SK-N-SH (cell line): Measurements from ENCODE around the gene TBC1D16. TPM values are rescaled to one million over a fixed set of nuclear protein-coding genes. Genes with fewer than 3 reads are reported as not detected.

Source experiments
- CTCF ChIA-PET: fragments of 300-600, 350-600 bp; formaldehyde crosslinking; extraction: SDS; loops from one replicate; lab custom pipeline; 2021; lab: Yijun Ruan, JAX
- POLR2A ChIA-PET: fragments of 350-600 bp; sonication (Branson Sonifier 250); formaldehyde crosslinking; extraction: SDS; loops from one replicate; lab custom pipeline; 2020; ENCODE audit warnings: antibody characterized with exemption, inconsistent platforms; lab: Yijun Ruan, JAX
- DNase-seq: peaks from one replicate; pipeline ENCODE4 v3.0.0; 2012
- H2AFZ ChIP-seq: fragments of 200-600 bp; sonication (generic); 2 replicates; pipeline ENCODE4 v1.8.1; 2016; ENCODE audit warnings: antibody characterized with exemption, mild to moderate bottlenecking, low read depth
- H3F3A ChIP-seq: fragments of 200-600 bp; sonication (generic); replicated peaks from 2 replicates; pipeline ENCODE3; 2016; ENCODE audit warnings: antibody characterized with exemption, mild to moderate bottlenecking; ENCODE audit not compliant: insufficient read depth
- H3K27ac ChIP-seq, 2 experiments: fragments of 200-500 bp in 1 of 2; fragments of 200-600 bp in 1 of 2; sonication (Bioruptor generic) in 1 of 2; sonication (generic), shearing (Covaris generic) in 1 of 2; 2 replicates each; pipeline versions ENCODE4 v1.5.1 to v1.6.1; 2014 to 2016; ENCODE audit warnings: low read depth in 2 of 2, inconsistent platforms in 1 of 2, low read length in 1 of 2, mild to moderate bottlenecking in 1 of 2, mixed read lengths in 1 of 2
- H3K27me3 ChIP-seq: fragments of 200-600 bp; sonication (generic), shearing (Covaris generic); 2 replicates; pipeline ENCODE4 v1.6.1; 2016; ENCODE audit warnings: mixed run types; ENCODE audit not compliant: insufficient read depth
- H3K36me3 ChIP-seq, 2 experiments: fragments of 200-500 bp in 1 of 2; fragments of 200-600 bp in 1 of 2; sonication (Bioruptor generic) in 1 of 2; sonication (generic) in 1 of 2; replicated peaks in 1 of 2; 2 replicates each; pipeline versions ENCODE3 to v1.5.1; 2014 to 2016; ENCODE audit warnings: low read length in 1 of 2, mild to moderate bottlenecking in 1 of 2; ENCODE audit not compliant: insufficient read depth in 2 of 2, control insufficient read depth in 1 of 2
- H3K4me1 ChIP-seq, 2 experiments: fragments of 200-500 bp in 1 of 2; fragments of 200-600 bp in 1 of 2; sonication (Bioruptor generic) in 1 of 2; sonication (generic), shearing (Covaris generic) in 1 of 2; 2 replicates each; pipeline versions ENCODE4 v1.5.1 to v1.6.1; 2014 to 2016; ENCODE audit warnings: low read depth in 1 of 2, low read length in 1 of 2, mixed run types in 1 of 2; ENCODE audit not compliant: insufficient read depth in 2 of 2, control insufficient read depth in 1 of 2
- H3K4me2 ChIP-seq: fragments of 200-600 bp; sonication (generic), shearing (Covaris generic); 2 replicates; pipeline ENCODE4 v1.6.1; 2017; ENCODE audit warnings: mixed run types
- H3K4me3 ChIP-seq, 2 experiments: fragments of 200-500 bp in 1 of 2; fragments of 200-600 bp in 1 of 2; sonication (Bioruptor generic) in 1 of 2; sonication (generic), shearing (Covaris generic) in 1 of 2; 2 replicates each; pipeline versions ENCODE4 v1.5.1 to v1.8.1; 2014 to 2016; ENCODE audit warnings: low read depth in 2 of 2, inconsistent platforms in 1 of 2, low read length in 1 of 2, mild to moderate bottlenecking in 1 of 2, mixed read lengths in 1 of 2, moderate library complexity in 1 of 2
- H3K79me2 ChIP-seq: fragments of 200-600 bp; sonication (generic); 2 replicates; pipeline ENCODE4 v1.8.1; 2017; ENCODE audit warnings: mild to moderate bottlenecking; ENCODE audit not compliant: insufficient read depth
- H3K9ac ChIP-seq: fragments of 200-600 bp; sonication (generic); 2 replicates; pipeline ENCODE4 v1.6.1; 2017; ENCODE audit warnings: mixed run types
- H3K9me2 ChIP-seq: fragments of 200-600 bp; sonication (generic); 2 replicates; pipeline ENCODE4 v1.6.1; 2017; ENCODE audit warnings: mixed run types
- H3K9me3 ChIP-seq: fragments of 200-600 bp; sonication (generic); 2 replicates; pipeline ENCODE4 v1.6.1; 2017; ENCODE audit warnings: mixed run types, mild to moderate bottlenecking, moderate library complexity
- H4K20me1 ChIP-seq: fragments of 200-600 bp; sonication (generic); 2 replicates; pipeline ENCODE4 v1.6.1; 2017; ENCODE audit warnings: mild to moderate bottlenecking, mixed run types; ENCODE audit not compliant: insufficient read depth
- CHD2 ChIP-seq: fragments of 150-350 bp; IDR thresholded peaks from 2 replicates; pipeline ENCODE4 v1.6.1; 2018; ENCODE audit warnings: low read length; ENCODE audit not compliant: partially characterized antibody
- ELF1 ChIP-seq: IDR thresholded peaks from 2 replicates; pipeline ENCODE4 v1.4.0; 2012
- EZH2phosphoT487 ChIP-seq: fragments of 200-600 bp; sonication (generic); IDR thresholded peaks from 2 replicates; pipeline ENCODE4 v1.6.1; 2017; ENCODE audit warnings: low read depth, mixed run types, mild to moderate bottlenecking, antibody characterized with exemption, moderate library complexity, borderline replicate concordance
- FOXJ3 ChIP-seq: sonication (generic); formaldehyde crosslinking; IDR thresholded peaks from 2 replicates; pipeline ENCODE4 v1.5.1; 2020; ENCODE audit warnings: mild to moderate bottlenecking, missing genetic modification reagents
- FOXM1 ChIP-seq: IDR thresholded peaks from 2 replicates; pipeline ENCODE4 v1.4.0; 2012; ENCODE audit warnings: low read depth, mild to moderate bottlenecking
- IRF3 ChIP-seq: fragments of 150-350 bp; IDR thresholded peaks from 2 replicates; pipeline ENCODE4 v1.6.1; 2016; ENCODE audit warnings: mild to moderate bottlenecking, low read depth, low read length
- JUND ChIP-seq: IDR thresholded peaks from 2 replicates; pipeline ENCODE4 v1.4.0; 2012
- MXI1 ChIP-seq: IDR thresholded peaks from 2 replicates; pipeline ENCODE4 v1.6.1; 2012; ENCODE audit warnings: mild to moderate bottlenecking, low read depth, low read length, improper control_type of control experiment
- PBX3 ChIP-seq: IDR thresholded peaks from 2 replicates; pipeline ENCODE4; 2012
- POLR2AphosphoS5 ChIP-seq: IDR thresholded peaks from 2 replicates; pipeline ENCODE4 v1.6.1; 2012; ENCODE audit warnings: low read depth, low read length
- RAD21 ChIP-seq: IDR thresholded peaks from 2 replicates; pipeline ENCODE4 v1.6.1; 2012; ENCODE audit warnings: mild to moderate bottlenecking, low read length
- SIN3A ChIP-seq: IDR thresholded peaks from 2 replicates; pipeline ENCODE4 v1.6.1; 2012; ENCODE audit warnings: low read depth, mild to moderate bottlenecking, low read length, moderate library complexity, borderline replicate concordance
- SMC3 ChIP-seq: IDR thresholded peaks from 2 replicates; pipeline ENCODE4 v1.6.1; 2012; ENCODE audit warnings: low read depth, low read length, improper control_type of control experiment
- TCF12 ChIP-seq: IDR thresholded peaks from 2 replicates; pipeline ENCODE4 v1.4.0; 2012
- TEAD4 ChIP-seq: IDR thresholded peaks from 2 replicates; pipeline ENCODE4 v1.4.0; 2012; ENCODE audit warnings: mild to moderate bottlenecking, borderline replicate concordance; ENCODE audit not compliant: insufficient read depth
- USF2 ChIP-seq: fragments of 150-350 bp; IDR thresholded peaks from 2 replicates; pipeline ENCODE4 v1.6.1; 2017; ENCODE audit warnings: antibody characterized with exemption, low read length, low read depth, borderline replicate concordance
- WGBS: methylation state at CpG from one replicate; pipeline ENCODE4 v1.1.6; 2017; ENCODE audit warnings: low lambda C conversion rate; 5-methylcytosine and 5-hydroxymethylcytosine counted together
- polyA plus RNA-seq, 3 experiments: library from polyadenylated mRNA; depleted of rRNA; stranded (reverse); fragments of >200 nt; gene quantifications; 2 replicates each; pipeline ENCODE4 v1.2.3, GENCODE V29; 2012
- TF ChIP-seq, protein P1 (sequence below): fragments of 200-600 bp; sonication (generic); IDR thresholded peaks from 2 replicates; pipeline ENCODE4 v1.6.1; 2017; ENCODE audit warnings: antibody characterized with exemption, mild to moderate bottlenecking, moderate library complexity

Gene TBC1D16
- polyA plus RNA-seq, 1 of the 3 experiments (the other 2 are of a cell fraction): 14.5 TPM

GRCh38 chr17:79914813-79915740 is 120.6 kb downstream of the TBC1D16 start:
- peaks cover 9 to 22% of the 10 kb centered on the region in 2 experiments; a peak in 2 of 4 replicates for H3K4me1 ChIP-seq
- H3K79me2 ChIP-seq: no peaks in the 10 kb centered on the region
- H4K20me1 ChIP-seq: no peaks in the 10 kb centered on the region
- ChIA-PET CTCF (interaction anchor here (0.9 to 14.1 kb wide), 11 partner anchors 8 to 173 kb away, joined by 3 to 182 read pairs (median 5); partner anchors contain the start of gene CBX4), POLR2A (interaction anchor here (1.2 kb wide), 1 partner anchor 75 kb away, joined by 3 read pairs; the partner anchor contains the start of gene CBX4)
- no peaks in the 10 kb centered on the region for H3K9me2 ChIP-seq
- WGBS: 40% methylated on average over 18 of the region's 19 CpGs
- TF ChIP-seq RAD21 (no peak), CHD2 (no peak), JUND (no peak), EZH2phosphoT487 (no peak), TEAD4 (no peak), FOXM1 (no peak), TCF12 (no peak), ELF1 (no peak), SIN3A (no peak), POLR2AphosphoS5 (no peak)
- no peaks in the 10 kb centered on the region for H3K36me3 ChIP-seq
- DNase-seq: no peak
- no peak overlapping the region for H2AFZ ChIP-seq
- H3K4me2 ChIP-seq: no peak overlapping the region
- H3K27ac ChIP-seq: no peak overlapping the region
- 0 out of 2 replicates have a peak, but pooled peaks cover 2% of the 10 kb centered on the region for H3K27me3 ChIP-seq
- no peak overlapping the region for H3K9ac ChIP-seq
- no peak overlapping the region for H3K4me3 ChIP-seq
- no peaks in the 10 kb centered on the region for H3F3A ChIP-seq
- H3K9me3 ChIP-seq: no peaks in the 10 kb centered on the region

GRCh38 chr17:79913896-79914812 is 121.5 kb downstream of the TBC1D16 start:
- 79% methylated on average over 19 of the region's 20 CpGs for WGBS
- peaks cover 5 to 13% of the 10 kb centered on the region in 2 experiments; a peak in 2 of 4 replicates for H3K4me1 ChIP-seq
- no peak overlapping the region for H3K9ac ChIP-seq
- H3K9me3 ChIP-seq: no peaks in the 10 kb centered on the region
- H3K27ac ChIP-seq: no peak overlapping the region
- no peak for DNase-seq
- H3K79me2 ChIP-seq: no peaks in the 10 kb centered on the region
- H4K20me1 ChIP-seq: no peaks in the 10 kb centered on the region
- POLR2A ChIA-PET: interaction anchor here (1.2 kb wide), 1 partner anchor 74 kb away, joined by 3 read pairs; the partner anchor contains the start of gene CBX4
- H3K4me3 ChIP-seq: no peak overlapping the region
- CTCF ChIA-PET: interaction anchor here (1.1 to 14.1 kb wide), 6 partner anchors 9 to 106 kb away, joined by 3 to 182 read pairs (median 5); partner anchors contain the start of gene CBX4
- H3K4me2 ChIP-seq: no peak overlapping the region
- H3F3A ChIP-seq: no peaks in the 10 kb centered on the region
- 0 out of 2 replicates have a peak, but pooled peaks cover 6% of the 10 kb centered on the region for H3K27me3 ChIP-seq
- no peak overlapping the region for H2AFZ ChIP-seq
- no peaks in the 10 kb centered on the region for H3K36me3 ChIP-seq
- H3K9me2 ChIP-seq: no peaks in the 10 kb centered on the region
- TF ChIP-seq PBX3 (no peak), MXI1 (no peak), IRF3 (no peak), FOXJ3 (CRISPR knock-in tag) (no peak), SMC3 (no peak), USF2 (no peak), EZH2phosphoT487 (no peak), SIN3A (no peak), FOXM1 (no peak), TEAD4 (no peak)
- TF ChIP-seq, protein P1, sequence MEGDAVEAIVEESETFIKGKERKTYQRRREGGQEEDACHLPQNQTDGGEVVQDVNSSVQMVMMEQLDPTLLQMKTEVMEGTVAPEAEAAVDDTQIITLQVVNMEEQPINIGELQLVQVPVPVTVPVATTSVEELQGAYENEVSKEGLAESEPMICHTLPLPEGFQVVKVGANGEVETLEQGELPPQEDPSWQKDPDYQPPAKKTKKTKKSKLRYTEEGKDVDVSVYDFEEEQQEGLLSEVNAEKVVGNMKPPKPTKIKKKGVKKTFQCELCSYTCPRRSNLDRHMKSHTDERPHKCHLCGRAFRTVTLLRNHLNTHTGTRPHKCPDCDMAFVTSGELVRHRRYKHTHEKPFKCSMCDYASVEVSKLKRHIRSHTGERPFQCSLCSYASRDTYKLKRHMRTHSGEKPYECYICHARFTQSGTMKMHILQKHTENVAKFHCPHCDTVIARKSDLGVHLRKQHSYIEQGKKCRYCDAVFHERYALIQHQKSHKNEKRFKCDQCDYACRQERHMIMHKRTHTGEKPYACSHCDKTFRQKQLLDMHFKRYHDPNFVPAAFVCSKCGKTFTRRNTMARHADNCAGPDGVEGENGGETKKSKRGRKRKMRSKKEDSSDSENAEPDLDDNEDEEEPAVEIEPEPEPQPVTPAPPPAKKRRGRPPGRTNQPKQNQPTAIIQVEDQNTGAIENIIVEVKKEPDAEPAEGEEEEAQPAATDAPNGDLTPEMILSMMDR: no peak
